OCI-LY1 (cell line): ENCODE data around the gene PSG6.
"Not testable (repeated sequence)": the region's sequence is repeated elsewhere in the genome, so short reads cannot be mapped to it uniquely, and the experiment has no call there.

Experiments used
- CTCF ChIP-seq: fragments of 200-600 bp; sonication (generic), shearing (Covaris generic); IDR thresholded peaks from 2 replicates; pipeline ENCODE4 v1.5.1; 2017; ENCODE audit warnings: mild to moderate bottlenecking, antibody characterized with exemption, low read length, moderate library complexity, mixed read lengths
- EZH2 ChIP-seq: fragments of 200-600 bp; sonication (generic), shearing (Covaris generic); IDR thresholded peaks from 2 replicates; pipeline ENCODE4 v1.8.0; 2017; ENCODE audit warnings: borderline replicate concordance, mixed run types, mild to moderate bottlenecking, antibody characterized with exemption, low read length, moderate library complexity, mixed read lengths

DNA sequence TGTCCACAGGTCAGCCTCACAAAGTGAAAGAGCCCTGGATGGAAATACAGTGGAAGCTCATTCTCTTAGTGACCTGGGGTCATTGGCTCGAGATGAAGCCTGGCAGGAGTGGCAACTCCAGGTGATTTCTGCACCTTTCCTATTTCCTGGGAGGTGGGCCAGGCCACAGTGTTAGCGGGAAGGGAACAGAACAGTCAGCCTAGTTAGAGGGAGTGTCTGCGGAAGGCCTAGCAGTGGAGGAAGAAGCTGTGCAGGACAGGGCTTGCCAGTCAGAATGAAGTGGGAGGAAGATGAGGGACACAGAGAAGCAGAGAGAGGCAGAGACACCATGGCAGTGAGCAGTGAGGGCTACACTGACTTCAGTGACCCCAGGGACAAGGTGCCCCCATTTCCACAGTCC lies 15.7 kb upstream of the PSG6 start:
- not testable (repeated sequence) for TF ChIP-seq CTCF, EZH2
